Measurements from ENCODE around the gene LSMEM2. TPM values are rescaled to one million over a fixed set of nuclear protein-coding genes. Genes with fewer than 3 reads are reported as not detected.

LSMEM2 gene
- total RNA-seq, 4 donors from 2014 or later = 0.41 to 0.98 (median 0.49) TPM; not detected in 1

DNA sequence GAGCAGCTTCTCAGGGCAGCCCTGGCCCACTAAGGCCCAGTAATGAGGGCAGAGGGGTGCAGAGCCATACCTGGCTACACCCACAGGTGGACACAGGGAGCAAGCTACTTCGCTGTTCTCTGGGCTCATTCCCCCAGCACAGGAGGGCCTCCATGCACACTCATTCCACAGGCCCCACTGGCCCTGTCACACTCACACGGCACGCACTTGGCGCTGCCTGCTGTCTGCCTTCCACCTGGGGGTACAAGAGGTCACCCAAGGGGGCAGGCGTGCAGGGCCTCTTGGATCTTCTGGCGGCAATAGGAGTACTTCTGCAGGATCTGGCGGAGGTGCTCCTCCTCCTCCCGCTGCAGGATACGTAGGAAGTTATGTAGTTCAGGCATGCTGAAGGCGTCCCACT, 51.4 kb downstream of the LSMEM2 start:
- Histone ChIP-seq H3K4me1 (peaks cover 38 to 42% of the 10 kb centered on the region in 2 donors), H3K27ac (peak overlapping the region in 2 of 4 donors; percentile 93 to 97), H3K4me3 (no peak overlapping the region), H3K27me3 (no peaks in the 10 kb centered on the region), H3K9me3 (no peaks in the 10 kb centered on the region), H3K36me3 (peaks cover 0 to 47% of the 10 kb centered on the region in 2 donors)
- in situ Hi-C loops (cut with MboI; ENCODE audit: low sequenced_read_pairs in 4 of 4) (no loop called here), intact Hi-C loops (cut with DNase I; ENCODE audit: low total_unique reads) (no loop called here)
- TF ChIP-seq, protein P1, sequence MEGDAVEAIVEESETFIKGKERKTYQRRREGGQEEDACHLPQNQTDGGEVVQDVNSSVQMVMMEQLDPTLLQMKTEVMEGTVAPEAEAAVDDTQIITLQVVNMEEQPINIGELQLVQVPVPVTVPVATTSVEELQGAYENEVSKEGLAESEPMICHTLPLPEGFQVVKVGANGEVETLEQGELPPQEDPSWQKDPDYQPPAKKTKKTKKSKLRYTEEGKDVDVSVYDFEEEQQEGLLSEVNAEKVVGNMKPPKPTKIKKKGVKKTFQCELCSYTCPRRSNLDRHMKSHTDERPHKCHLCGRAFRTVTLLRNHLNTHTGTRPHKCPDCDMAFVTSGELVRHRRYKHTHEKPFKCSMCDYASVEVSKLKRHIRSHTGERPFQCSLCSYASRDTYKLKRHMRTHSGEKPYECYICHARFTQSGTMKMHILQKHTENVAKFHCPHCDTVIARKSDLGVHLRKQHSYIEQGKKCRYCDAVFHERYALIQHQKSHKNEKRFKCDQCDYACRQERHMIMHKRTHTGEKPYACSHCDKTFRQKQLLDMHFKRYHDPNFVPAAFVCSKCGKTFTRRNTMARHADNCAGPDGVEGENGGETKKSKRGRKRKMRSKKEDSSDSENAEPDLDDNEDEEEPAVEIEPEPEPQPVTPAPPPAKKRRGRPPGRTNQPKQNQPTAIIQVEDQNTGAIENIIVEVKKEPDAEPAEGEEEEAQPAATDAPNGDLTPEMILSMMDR (IDR thresholded peaks at IDR 0.05 in 4 of 5, conservative IDR thresholded peaks at IDR 0.05 in 1 of 5) = no peak
- no peak for TF ChIP-seq POLR2A (IDR thresholded peaks at IDR 0.05)
- DNase-seq (no peak), ATAC-seq (no peak)

DNA sequence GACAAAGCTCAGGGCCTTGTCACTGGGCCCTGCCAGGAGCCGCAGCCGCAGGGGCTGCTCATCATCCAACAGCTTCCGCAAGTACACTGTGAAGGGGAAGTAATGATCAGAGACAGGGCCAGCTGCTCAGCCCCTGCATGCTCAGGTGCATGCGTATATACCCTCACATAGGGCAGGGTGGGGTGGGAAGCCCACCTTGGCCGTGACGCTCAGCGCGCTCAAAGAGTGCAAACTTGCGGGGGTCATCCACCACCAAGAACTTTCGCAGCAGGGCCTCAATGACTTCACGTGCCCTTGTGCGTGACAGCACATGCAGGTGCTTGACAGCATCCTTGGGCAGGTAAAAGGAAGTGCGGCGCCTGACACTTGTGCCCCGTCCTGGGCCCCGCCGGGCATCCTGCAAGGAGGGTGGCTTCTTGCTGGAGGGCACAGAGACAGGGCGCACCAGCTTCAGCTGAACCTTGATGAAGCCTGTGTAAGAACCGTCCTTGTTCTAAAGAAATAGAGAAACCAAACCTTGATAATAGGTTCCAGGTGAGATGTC, 52.5 kb downstream of the LSMEM2 start:
- DNase-seq (no peak), ATAC-seq (no peak)
- Histone ChIP-seq H3K4me3 (no peak overlapping the region), H3K4me1 (peaks cover 49 to 53% of the 10 kb centered on the region in 2 donors), H3K27me3 (no peaks in the 10 kb centered on the region), H3K27ac (peak overlapping the region; percentile 89 to 98 (median 97)), H3K9me3 (no peaks in the 10 kb centered on the region), H3K36me3 (peaks cover 0 to 36% of the 10 kb centered on the region in 2 donors)
- TF ChIP-seq, protein P1 (IDR thresholded peaks at IDR 0.05 in 4 of 5, conservative IDR thresholded peaks at IDR 0.05 in 1 of 5) = no peak
- TF ChIP-seq POLR2A (IDR thresholded peaks at IDR 0.05) = no peak
- intact Hi-C loops (cut with DNase I; ENCODE audit: low total_unique reads) (no loop called here), in situ Hi-C loops (cut with MboI; ENCODE audit: low sequenced_read_pairs in 4 of 4) (no loop called here)

DNA sequence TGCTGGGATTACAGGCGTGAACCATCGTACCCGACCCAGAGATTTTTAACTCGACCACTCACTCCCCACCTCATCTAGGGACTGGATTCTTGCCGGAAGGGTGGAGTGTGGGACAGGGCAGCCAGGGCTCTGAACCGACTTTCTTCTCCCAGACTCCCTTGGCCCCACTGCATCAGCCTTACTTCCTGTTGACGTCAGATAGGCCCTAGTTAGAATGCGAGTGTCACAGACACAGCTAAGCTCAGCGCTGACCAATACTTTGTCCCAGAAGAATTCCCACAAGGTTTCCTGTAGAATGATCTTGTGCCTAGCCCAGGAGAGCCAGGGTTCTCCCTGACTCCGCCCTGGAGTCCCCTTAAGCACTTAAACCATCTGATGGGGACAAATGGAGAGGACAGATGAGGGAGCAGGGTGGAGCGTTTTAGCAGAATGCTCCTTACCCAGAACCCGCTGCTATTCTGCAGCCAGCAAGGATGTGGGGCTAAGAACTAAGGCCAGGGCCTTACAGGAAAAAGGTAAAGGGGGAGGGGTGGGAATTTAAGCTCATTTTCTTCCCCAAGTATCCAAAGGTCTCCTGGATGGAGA, 54.9 kb downstream of the LSMEM2 start:
- H3K9me3 ChIP-seq = no peaks in the 10 kb centered on the region
- no peaks in the 10 kb centered on the region for H3K27me3 ChIP-seq
- peak overlapping the region in 3 of 4 donors; percentile 16 to 75 (median 18) for H3K4me3 ChIP-seq
- H3K4me1 ChIP-seq = peaks cover 36 to 45% of the 10 kb centered on the region in 2 donors
- DNase-seq = peak; percentile 50 to 60
- peak; percentile 36 to 70 for TF ChIP-seq POLR2A (IDR thresholded peaks at IDR 0.05)
- TF ChIP-seq, protein P1 (IDR thresholded peaks at IDR 0.05 in 4 of 5, conservative IDR thresholded peaks at IDR 0.05 in 1 of 5) = no peak
- in situ Hi-C loops (cut with MboI; ENCODE audit: low sequenced_read_pairs in 4 of 4) (no loop called here), intact Hi-C loops (cut with DNase I; ENCODE audit: low total_unique reads) (no loop called here)
- ATAC-seq = peak; percentile 4 to 19
- peaks cover 0 to 33% of the 10 kb centered on the region in 2 donors for H3K36me3 ChIP-seq
- H3K27ac ChIP-seq = peak overlapping the region; percentile 89 to 98 (median 97)

DNA sequence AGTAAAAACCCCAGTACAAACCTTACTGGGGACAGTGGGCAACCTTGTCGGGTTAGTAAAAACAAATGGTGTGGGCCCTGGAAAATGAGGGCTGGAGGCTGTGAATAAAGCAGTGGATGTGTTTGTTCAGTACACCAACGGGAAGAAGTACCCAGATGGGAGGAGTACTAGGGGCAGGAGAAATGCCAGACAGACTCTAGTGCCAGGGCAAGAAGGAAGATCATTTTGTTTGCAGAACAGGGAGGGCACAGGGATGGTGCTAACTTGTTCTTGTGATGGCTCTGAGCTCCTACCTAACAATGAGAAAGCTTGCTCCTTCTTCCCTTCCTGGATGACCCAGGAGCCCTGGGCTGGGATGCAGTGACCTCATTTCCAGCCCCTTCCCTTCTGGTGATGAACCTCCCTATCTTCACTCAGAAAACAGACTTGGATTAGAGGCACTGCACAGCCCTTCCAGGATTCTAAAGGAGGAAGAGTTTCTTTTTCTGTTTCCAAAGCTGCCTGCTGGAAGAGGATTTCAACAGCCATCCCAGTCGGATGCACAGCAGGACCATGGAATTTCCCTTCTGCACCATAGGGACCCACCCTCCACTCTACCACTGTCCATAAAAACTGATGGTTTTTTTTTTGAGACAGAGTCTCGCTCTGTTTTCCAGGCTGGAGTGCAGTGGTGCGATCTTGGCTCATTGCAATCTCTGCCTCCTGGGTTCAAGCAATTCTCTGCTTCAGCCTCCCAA, 55.6 kb downstream of the LSMEM2 start:
- H3K4me3 ChIP-seq = peak overlapping the region in 3 of 4 donors; percentile 10 to 83 (median 75)
- ATAC-seq (no peak), DNase-seq (no peak)
- no peak for TF ChIP-seq POLR2A (IDR thresholded peaks at IDR 0.05)
- TF ChIP-seq, protein P1 (IDR thresholded peaks at IDR 0.05 in 4 of 5, conservative IDR thresholded peaks at IDR 0.05 in 1 of 5) = no peak
- intact Hi-C loops (cut with DNase I; ENCODE audit: low total_unique reads) = no loop called here
- H3K36me3 ChIP-seq = peaks cover 0 to 28% of the 10 kb centered on the region in 2 donors
- H3K27me3 ChIP-seq = no peaks in the 10 kb centered on the region
- peak overlapping the region; percentile 89 to 98 (median 97) for H3K27ac ChIP-seq
- peaks cover 38 to 47% of the 10 kb centered on the region in 2 donors for H3K4me1 ChIP-seq
- no peaks in the 10 kb centered on the region for H3K9me3 ChIP-seq
- in situ Hi-C loops (cut with MboI; ENCODE audit: low sequenced_read_pairs in 4 of 4) = no loop called here

All from gastrocnemius medialis (tissue), 4 donors.